ENCODE measurements around the gene CCDC28B. TPM values are rescaled to one million over a fixed set of nuclear protein-coding genes. Genes with fewer than 3 reads are reported as not detected.

Gene CCDC28B
- polyA plus RNA-seq, 1 of the 3 experiments (the other 2 are of a cell fraction): 26.3 TPM

GRCh38 chr1:32192220-32192948, 8.0 kb upstream of the CCDC28B start:
- Histone ChIP-seq H3K4me2 (no peak overlapping the region), H4K20me1 (ENCODE audit: insufficient read depth) (peaks cover 5% of the 10 kb centered on the region; the same call in 1 of the 2 replicates), H3K36me3 (replicated peaks in 1 of 2; ENCODE audit: control insufficient read depth in 1 of 2, insufficient read depth in 2 of 2, low read length in 1 of 2) (peaks cover 75 to 92% of the 10 kb centered on the region in 2 experiments), H3K4me1 (ENCODE audit: control insufficient read depth in 1 of 2, insufficient read depth in 2 of 2, low read depth in 1 of 2, low read length in 1 of 2) (peaks cover 3 to 10% of the 10 kb centered on the region in 2 experiments; a peak in 2 of 4 replicates), H3F3A (replicated peaks; ENCODE audit: insufficient read depth) (peaks cover 8% of the 10 kb centered on the region), H2AFZ (ENCODE audit: low read depth) (no peak overlapping the region), H3K27me3 (ENCODE audit: insufficient read depth) (no peaks in the 10 kb centered on the region), H3K9me3 (no peaks in the 10 kb centered on the region), H3K4me3 (ENCODE audit: low read depth in 2 of 2, low read length in 1 of 2) (no peak overlapping the region), H3K9ac (no peak overlapping the region), H3K79me2 (ENCODE audit: insufficient read depth) (peaks cover 13% of the 10 kb centered on the region; the same call in 1 of the 2 replicates), H3K9me2 (no peaks in the 10 kb centered on the region), H3K27ac (ENCODE audit: low read depth in 2 of 2, low read length in 1 of 2) (no peak overlapping the region)
- WGBS (ENCODE audit: low lambda C conversion rate): 87% methylated on average over 8 of the region's 8 CpGs
- CTCF ChIA-PET: interaction anchor here (1.5 kb wide), 1 partner anchor 12 kb away, joined by 3 read pairs; no protein-coding TSS in a partner anchor
- POLR2A ChIA-PET: interaction anchor here (0.7 kb wide), 1 partner anchor 84 kb away, joined by 3 read pairs; no protein-coding TSS in a partner anchor
- no peak for DNase-seq
- TF ChIP-seq SIN3A (IDR thresholded peaks at IDR 0.05; ENCODE audit: borderline replicate concordance, low read depth, low read length) (no peak), USF2 (IDR thresholded peaks at IDR 0.05; ENCODE audit: borderline replicate concordance, low read depth, low read length) (no peak), CTCF (IDR thresholded peaks at IDR 0.05) (no peak), EP300 (IDR thresholded peaks at IDR 0.05; ENCODE audit: borderline replicate concordance in 1 of 2, low read depth in 1 of 2, low read length in 1 of 2) (no peak), ELF1 (IDR thresholded peaks at IDR 0.05) (no peak), NRF1 (IDR thresholded peaks at IDR 0.05; ENCODE audit: low read depth, low read length) (no peak), FOXJ3 (CRISPR knock-in tag; IDR thresholded peaks at IDR 0.05) (no peak), TAF1 (IDR thresholded peaks at IDR 0.05; ENCODE audit: borderline replicate concordance, low read depth, low read length) (no peak), RFX5 (IDR thresholded peaks at IDR 0.05; ENCODE audit: low read length) (no peak), RAD21 (IDR thresholded peaks at IDR 0.05; ENCODE audit: low read length) (no peak), SMC3 (IDR thresholded peaks at IDR 0.05; ENCODE audit: low read depth, low read length) (no peak), MEF2A (IDR thresholded peaks at IDR 0.05; ENCODE audit: borderline replicate concordance, low read depth) (no peak), EZH2phosphoT487 (IDR thresholded peaks at IDR 0.05; ENCODE audit: borderline replicate concordance, low read depth) (no peak), FOXM1 (IDR thresholded peaks at IDR 0.05; ENCODE audit: low read depth) (no peak), JUND (IDR thresholded peaks at IDR 0.05) (no peak), POLR2AphosphoS5 (IDR thresholded peaks at IDR 0.05; ENCODE audit: low read depth, low read length) (no peak), RCOR1 (IDR thresholded peaks at IDR 0.05; ENCODE audit: low read length) (no peak)

All from SK-N-SH (cell line).